Spinal cord (tissue), 10 donors: Measurements from ENCODE around the gene NREP. TPM values are rescaled to one million over a fixed set of nuclear protein-coding genes. Genes with fewer than 3 reads are reported as not detected.
A peak's percentile ranks its signal among the peaks of the same experiment; 100 is the strongest.

ENCODE experiments used
- DNase-seq, 6 donors: peaks; one replicate each; pipeline versions ENCODE4 v3.0.0 to v3.0.0-alpha.2; 2013 to 2015; ENCODE audit warnings: low spot score in 6 of 6, low read depth in 4 of 6
- H3K27ac ChIP-seq: one replicate; pipeline ENCODE4 v1.5.1; 2013; ENCODE audit warnings: low read depth, low read length, control low read depth
- H3K27me3 ChIP-seq: one replicate; pipeline ENCODE4 v1.6.1; 2013; ENCODE audit warnings: low read length; ENCODE audit not compliant: control insufficient read depth, insufficient read depth
- H3K36me3 ChIP-seq: one replicate; pipeline ENCODE4 v1.6.1; 2013; ENCODE audit warnings: low read length; ENCODE audit not compliant: control insufficient read depth, insufficient read depth
- H3K4me1 ChIP-seq: one replicate; pipeline ENCODE4 v1.6.1; 2013; ENCODE audit warnings: low read length; ENCODE audit not compliant: control insufficient read depth, insufficient read depth
- H3K4me3 ChIP-seq: one replicate; pipeline ENCODE4 v1.5.1; 2013; ENCODE audit warnings: low read depth, low read length, control low read depth
- H3K9me3 ChIP-seq: one replicate; pipeline ENCODE4 v1.6.1; 2013; ENCODE audit warnings: low read length; ENCODE audit not compliant: control insufficient read depth, insufficient read depth
- WGBS: methylation state at CpG from one replicate; pipeline ENCODE4 v1.1.5; 2013; ENCODE audit warnings: missing lambda C conversion rate; ENCODE audit not compliant: insufficient coverage; 5-methylcytosine and 5-hydroxymethylcytosine counted together
- polyA plus RNA-seq, 2 donors: library from polyadenylated mRNA; unstranded; fragments of 120-200 nt; gene quantifications; one replicate each; pipeline ENCODE4 v1.2.1, GENCODE V29; 2013; ENCODE audit not compliant: insufficient read length in 2 of 2
- total RNA-seq, 2 donors: library from RNA; depleted of rRNA in 1 of 2; stranded (reverse); fragments of 120-200 nt in 1 of 2; fragments of >200 nt in 1 of 2; gene quantifications; one replicate each; pipeline versions ENCODE4 v1.2.3 to v1.2.4, GENCODE V29; 2013 to 2014
- donor health status: healthy.

NREP gene
- total and polyA plus RNA-seq, 4 donors: 408 to 982 (median 715) TPM

GRCh38 chr5:111774525-111774924 lies 17.5 kb upstream of the NREP start:
- H3K27ac ChIP-seq: no peak overlapping the region
- 10% methylated on average over 4 of the region's 4 CpGs for WGBS
- no peaks in the 10 kb centered on the region for H3K27me3 ChIP-seq

DNA sequence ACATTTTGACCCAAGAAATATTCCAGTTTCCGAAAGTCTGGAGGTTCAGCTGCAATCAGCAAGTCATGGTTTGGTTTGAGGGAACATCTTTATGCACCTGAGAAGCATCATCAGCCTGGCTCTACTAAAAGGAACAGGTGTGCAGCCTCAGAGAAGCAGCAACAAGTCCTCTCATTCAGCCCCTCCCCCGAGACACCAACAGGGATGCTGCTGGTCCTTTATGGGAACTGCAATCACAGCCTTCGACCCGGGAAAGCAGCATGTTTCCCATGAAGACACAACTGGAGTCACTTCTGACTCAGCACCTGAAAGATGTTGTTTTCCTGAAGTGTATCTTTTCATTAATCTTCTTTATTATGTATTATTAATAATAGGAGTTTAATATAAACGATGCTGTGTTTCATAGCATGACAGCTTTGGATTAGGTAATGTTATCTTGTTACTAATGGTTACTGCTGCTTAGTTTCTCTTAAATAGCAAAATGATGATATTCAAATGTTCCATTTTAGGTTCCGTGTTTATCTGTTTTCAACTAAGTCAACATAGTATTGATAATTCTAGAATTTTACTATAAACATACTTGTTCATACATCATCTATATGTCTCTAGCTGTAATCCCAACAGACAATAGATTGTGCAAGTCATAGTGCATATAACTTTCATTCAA lies 15.6 kb upstream of the NREP start:
- DNase-seq: no peak
- Histone ChIP-seq H3K4me3 (no peak overlapping the region), H3K27ac (no peak overlapping the region), H3K9me3 (no peaks in the 10 kb centered on the region), H3K36me3 (no peaks in the 10 kb centered on the region), H3K27me3 (no peaks in the 10 kb centered on the region), H3K4me1 (no peaks in the 10 kb centered on the region)
- WGBS: 67% methylated on average over 1 of the region's 6 CpGs

More at GRCh38 chr5:111774525-111774924, 17.5 kb upstream of the NREP start:
- no peak overlapping the region for H3K4me3 ChIP-seq
- H3K9me3 ChIP-seq: no peaks in the 10 kb centered on the region
- DNase-seq: peak in 2 of 6 donors; percentile 49 to 59
- H3K4me1 ChIP-seq: no peaks in the 10 kb centered on the region
- no peaks in the 10 kb centered on the region for H3K36me3 ChIP-seq

DNA sequence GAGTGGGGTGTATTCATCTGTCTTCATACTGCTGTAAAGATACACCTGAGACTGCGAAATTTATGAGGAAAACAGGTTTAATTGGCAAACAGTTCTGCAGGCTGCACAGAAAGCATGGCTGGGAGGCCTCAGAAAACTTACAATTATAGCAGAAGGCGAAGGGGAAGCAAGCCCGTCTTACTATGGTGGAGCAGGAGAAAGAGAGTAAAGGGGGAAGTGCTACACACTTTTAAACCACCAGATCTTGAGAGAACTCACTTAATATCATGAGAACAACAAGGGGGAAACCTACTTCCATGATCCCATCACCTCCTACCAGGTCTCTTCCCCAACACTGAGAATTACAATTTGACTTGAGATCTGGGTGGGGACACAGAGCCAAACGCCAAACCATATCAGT lies 12.5 kb upstream of the NREP start:
- 100% methylated on average over 2 of the region's 4 CpGs for WGBS
- Histone ChIP-seq H3K36me3 (no peaks in the 10 kb centered on the region), H3K9me3 (no peaks in the 10 kb centered on the region), H3K4me3 (no peak overlapping the region), H3K27me3 (no peaks in the 10 kb centered on the region), H3K27ac (no peak overlapping the region), H3K4me1 (no peaks in the 10 kb centered on the region)
- DNase-seq: no peak

- no peak for DNase-seq
- no peaks in the 10 kb centered on the region for H3K36me3 ChIP-seq
- no peaks in the 10 kb centered on the region for H3K4me1 ChIP-seq
- no peak overlapping the region for H3K4me3 ChIP-seq
- no peaks in the 10 kb centered on the region for H3K9me3 ChIP-seq
- no peak overlapping the region for H3K27ac ChIP-seq
- H3K27me3 ChIP-seq: no peaks in the 10 kb centered on the region
- WGBS: 92% methylated on average over 4 of the region's 8 CpGs
These were observed 8.9 kb upstream of the NREP start for GRCh38 chr5:111765613-111766571.

GRCh38 chr5:111764019-111764418 lies 7.0 kb upstream of the NREP start:
- no peaks in the 10 kb centered on the region for H3K9me3 ChIP-seq

GRCh38 chr5:111762895-111763294 lies 5.9 kb upstream of the NREP start:
- 37% methylated on average over 3 of the region's 6 CpGs for WGBS
- no peaks in the 10 kb centered on the region for H3K9me3 ChIP-seq
- peak overlapping the region; percentile 42 for H3K27ac ChIP-seq
- H3K4me3 ChIP-seq: no peak overlapping the region
- no peaks in the 10 kb centered on the region for H3K27me3 ChIP-seq
- peak in 1 of 6 donors; percentile 68 for DNase-seq
- no peaks in the 10 kb centered on the region for H3K36me3 ChIP-seq
- H3K4me1 ChIP-seq: peaks cover 7% of the 10 kb centered on the region

More at GRCh38 chr5:111764019-111764418, 7.0 kb upstream of the NREP start:
- no peak overlapping the region for H3K4me3 ChIP-seq
- H3K36me3 ChIP-seq: no peaks in the 10 kb centered on the region
- H3K4me1 ChIP-seq: peaks cover 1% of the 10 kb centered on the region
- no peaks in the 10 kb centered on the region for H3K27me3 ChIP-seq
- H3K27ac ChIP-seq: no peak overlapping the region
- no peak for DNase-seq

DNA sequence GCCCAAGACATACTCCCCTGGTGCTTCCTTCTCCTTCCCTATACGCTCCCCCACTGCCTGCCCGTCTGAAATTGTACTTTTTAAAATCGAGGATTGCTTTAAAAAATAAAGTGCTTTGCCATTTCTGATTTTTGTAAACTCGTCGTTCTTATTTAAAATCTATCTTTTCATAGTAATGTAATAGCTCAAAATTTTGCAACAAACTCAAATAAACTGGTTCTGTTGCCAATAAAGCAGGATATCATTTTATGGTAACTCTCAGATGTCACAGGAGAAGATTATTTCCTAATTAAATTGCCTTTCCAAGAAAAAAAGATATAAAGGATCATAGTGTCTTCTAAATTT lies 1.3 kb upstream of the NREP start:
- DNase-seq: no peak
- H3K36me3 ChIP-seq: no peaks in the 10 kb centered on the region
- peak overlapping the region; percentile 96 for H3K27ac ChIP-seq
- H3K4me1 ChIP-seq: peaks cover 8% of the 10 kb centered on the region
- H3K4me3 ChIP-seq: peak overlapping the region; percentile 99
- H3K27me3 ChIP-seq: no peaks in the 10 kb centered on the region
- WGBS: no CpG with 5 or more reads among the region's 5 CpGs
- H3K9me3 ChIP-seq: no peaks in the 10 kb centered on the region

- peak; percentile 85 to 99 (median 91) for DNase-seq
- peak overlapping the region; percentile 99 for H3K4me3 ChIP-seq
- no peaks in the 10 kb centered on the region for H3K27me3 ChIP-seq
- no peaks in the 10 kb centered on the region for H3K9me3 ChIP-seq
- no peaks in the 10 kb centered on the region for H3K36me3 ChIP-seq
- peaks cover 8% of the 10 kb centered on the region for H3K4me1 ChIP-seq
- H3K27ac ChIP-seq: peak overlapping the region; percentile 96
- under 1% methylated on average over 95 of the region's 98 CpGs for WGBS
These were observed 625 bp upstream of the NREP start for GRCh38 chr5:111757355-111758283.

DNA sequence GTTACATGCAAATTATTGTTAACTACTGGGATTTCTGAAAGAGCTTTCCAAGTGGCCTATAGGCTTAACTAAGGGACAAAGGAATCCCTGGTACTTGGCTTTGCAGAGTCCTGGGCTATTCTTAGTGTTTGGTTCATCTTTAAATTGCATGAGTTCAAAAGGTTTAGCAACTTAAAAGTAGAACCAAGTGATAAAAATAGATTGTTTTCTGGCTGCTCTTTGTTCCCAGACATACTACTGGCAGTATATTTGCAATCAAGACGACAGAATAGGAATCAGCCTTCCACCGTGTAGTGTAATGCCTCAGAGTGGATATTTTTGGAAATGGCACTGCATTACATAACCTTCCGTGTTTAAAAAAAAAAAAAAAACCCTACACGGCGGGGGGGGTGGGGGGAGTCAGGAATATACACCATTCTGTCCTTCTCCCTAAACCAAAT lies 1.0 kb downstream of the NREP start:
- Histone ChIP-seq H3K27me3 (no peaks in the 10 kb centered on the region), H3K9me3 (no peaks in the 10 kb centered on the region), H3K27ac (peak overlapping the region; percentile 96), H3K4me3 (peak overlapping the region; percentile 99), H3K4me1 (peaks cover 8% of the 10 kb centered on the region), H3K36me3 (no peaks in the 10 kb centered on the region)
- DNase-seq: peak in 2 of 6 donors; percentile 86 to 89
- WGBS: no CpG with 5 or more reads among the region's 5 CpGs
